Activated T-cell treated with anti-CD3 and anti-CD28 coated beads, Interleukin-2, amount 50 U/mL, for 72 hours (primary cell): ENCODE results near the gene COL15A1. TPM values are rescaled to one million over a fixed set of nuclear protein-coding genes. Genes with fewer than 3 reads are reported as not detected.

Experiments
- ATAC-seq, 2 donors: fragments of 150-1000 bp; cut with Tn5 transposase; replicated peaks in 1 of 2; 2 replicates each; pipeline ENCODE4 v1.10.0; 2021; ENCODE audit warnings: moderate library complexity in 2 of 2, mild to moderate bottlenecking in 1 of 2
- DNase-seq, 2 donors: peaks; one replicate each; pipeline ENCODE4 v3.0.0; 2021 to 2022; ENCODE audit warnings: mixed read lengths in 1 of 2
- H3K27ac Mint-ChIP-seq: one replicate; pipeline ENCODE4 v1.8.0; 2022; ENCODE audit warnings: mild to moderate bottlenecking, moderate library complexity, mixed read lengths
- H3K27me3 Mint-ChIP-seq: one replicate; pipeline ENCODE4 v1.8.0; 2022; ENCODE audit warnings: low read depth, mixed read lengths
- H3K36me3 Mint-ChIP-seq, 2 donors: one replicate each; pipeline ENCODE4 v1.8.0; 2022; ENCODE audit warnings: mixed read lengths in 2 of 2, mild to moderate bottlenecking in 1 of 2; ENCODE audit not compliant: insufficient read depth in 2 of 2
- H3K4me1 Mint-ChIP-seq: one replicate; pipeline ENCODE4 v1.8.0; 2022; ENCODE audit warnings: low read depth, mixed read lengths
- H3K4me3 Mint-ChIP-seq, 2 donors: one replicate each; pipeline ENCODE4 v1.8.0; 2022; ENCODE audit warnings: mild to moderate bottlenecking in 2 of 2, mixed read lengths in 2 of 2, moderate library complexity in 2 of 2
- H3K9me3 Mint-ChIP-seq, 2 donors: one replicate each; pipeline ENCODE4 v1.8.0; 2022; ENCODE audit warnings: mixed read lengths in 2 of 2
- total RNA-seq, 2 donors: library from RNA; stranded (reverse); gene quantifications; one replicate each; pipeline ENCODE4 v1.2.3, GENCODE V29; 2022

The COL15A1 gene
- total RNA-seq, 2 donors from 2014 or later = 0.19 to 0.30 TPM

DNA sequence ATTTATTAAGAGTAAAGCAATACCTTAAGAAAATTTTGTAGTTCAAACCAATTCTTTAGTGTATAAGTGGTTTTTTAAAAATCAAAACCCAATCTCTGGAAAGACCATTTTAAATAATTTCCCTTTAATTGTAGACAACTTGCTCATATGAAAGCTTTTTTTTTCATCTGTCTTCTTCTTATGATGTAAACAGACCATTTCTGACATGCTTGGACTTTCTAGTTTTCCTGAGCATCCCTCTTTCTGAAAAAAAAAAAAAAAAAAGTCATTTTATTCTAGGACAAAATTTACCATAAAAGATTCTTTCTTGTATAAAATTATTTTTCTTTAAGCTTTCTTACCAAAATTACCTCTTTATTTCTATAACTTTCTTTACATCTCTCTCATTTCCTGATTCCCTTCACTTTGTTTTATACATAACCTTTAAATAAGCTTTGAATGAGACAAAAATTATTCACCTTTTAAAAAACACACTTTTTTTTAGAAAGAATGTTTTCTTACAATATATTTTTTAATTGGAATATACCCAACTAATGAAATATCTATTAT lies 67.5 kb downstream of the COL15A1 start:
- H3K27me3 Mint-ChIP-seq = no peaks in the 10 kb centered on the region
- no peak overlapping the region for H3K27ac Mint-ChIP-seq
- DNase-seq = no peak
- H3K4me1 Mint-ChIP-seq = peaks cover 15% of the 10 kb centered on the region
- peaks cover 7 to 17% of the 10 kb centered on the region in 2 donors for H3K36me3 Mint-ChIP-seq
- H3K9me3 Mint-ChIP-seq = peaks cover 0 to 7% of the 10 kb centered on the region in 2 donors
- ATAC-seq = no peak
- H3K4me3 Mint-ChIP-seq = no peak overlapping the region

DNA sequence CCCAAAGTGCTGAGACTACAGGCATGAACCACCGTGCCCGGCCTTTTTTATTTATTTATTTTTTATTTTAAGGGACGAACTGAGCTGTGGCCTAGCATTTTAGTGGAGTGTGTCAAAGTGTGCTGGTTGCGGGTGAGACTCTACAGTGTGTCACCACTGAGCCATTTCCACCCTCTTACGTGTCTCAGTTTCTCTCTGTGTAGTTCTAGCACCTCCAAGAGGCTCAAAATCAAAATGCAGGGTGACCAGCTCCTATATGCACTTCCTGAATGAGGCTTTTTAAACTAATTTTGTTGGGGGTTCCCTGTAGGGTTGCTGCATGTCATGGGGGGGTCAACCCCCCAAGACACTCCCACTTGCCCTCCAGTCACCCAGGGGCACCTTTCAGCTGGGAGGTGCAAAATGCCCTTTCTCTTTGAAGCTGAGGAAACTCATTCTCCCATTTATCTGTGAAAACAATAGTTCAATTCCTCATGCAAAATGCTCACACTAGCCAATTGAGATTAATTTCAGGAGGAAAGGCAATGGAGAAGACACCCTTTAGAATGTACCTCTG lies 69.3 kb downstream of the COL15A1 start:
- H3K27me3 Mint-ChIP-seq = no peaks in the 10 kb centered on the region
- ATAC-seq = peak; percentile 67 to 87
- DNase-seq = peak; percentile 13 to 40
- H3K27ac Mint-ChIP-seq = peak overlapping the region; percentile 94
- peak overlapping the region; percentile 46 to 70 for H3K4me3 Mint-ChIP-seq
- H3K9me3 Mint-ChIP-seq = peaks cover 0 to 7% of the 10 kb centered on the region in 2 donors
- peaks cover 7 to 17% of the 10 kb centered on the region in 2 donors for H3K36me3 Mint-ChIP-seq
- peaks cover 15% of the 10 kb centered on the region for H3K4me1 Mint-ChIP-seq

DNA sequence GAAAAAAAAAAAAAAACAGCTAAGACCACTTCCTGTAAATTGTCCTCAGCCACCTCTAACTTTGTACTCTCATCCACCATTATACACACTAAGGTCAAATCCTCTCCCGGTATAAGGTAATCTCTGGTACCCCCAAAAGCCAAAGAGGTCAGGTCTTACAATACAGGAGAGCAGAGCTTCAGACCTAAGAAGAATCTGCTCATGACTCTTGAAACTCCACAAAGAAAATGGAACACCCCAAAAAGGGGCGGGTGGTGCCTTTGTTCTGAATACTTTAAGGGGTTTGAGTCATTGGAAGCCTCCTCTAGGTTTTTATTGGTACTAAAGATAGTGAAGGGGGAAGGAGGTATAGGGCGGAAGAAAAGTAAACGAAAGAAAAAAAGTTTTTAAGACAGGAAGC lies 69.8 kb downstream of the COL15A1 start:
- DNase-seq (peak; percentile 17 to 29), ATAC-seq (peak; percentile 78 to 85)
- peak overlapping the region; percentile 94 for H3K27ac Mint-ChIP-seq
- no peaks in the 10 kb centered on the region for H3K27me3 Mint-ChIP-seq
- peaks cover 0 to 7% of the 10 kb centered on the region in 2 donors for H3K9me3 Mint-ChIP-seq
- peaks cover 7 to 17% of the 10 kb centered on the region in 2 donors for H3K36me3 Mint-ChIP-seq
- peaks cover 15% of the 10 kb centered on the region for H3K4me1 Mint-ChIP-seq
- peak overlapping the region; percentile 46 to 70 for H3K4me3 Mint-ChIP-seq

DNA sequence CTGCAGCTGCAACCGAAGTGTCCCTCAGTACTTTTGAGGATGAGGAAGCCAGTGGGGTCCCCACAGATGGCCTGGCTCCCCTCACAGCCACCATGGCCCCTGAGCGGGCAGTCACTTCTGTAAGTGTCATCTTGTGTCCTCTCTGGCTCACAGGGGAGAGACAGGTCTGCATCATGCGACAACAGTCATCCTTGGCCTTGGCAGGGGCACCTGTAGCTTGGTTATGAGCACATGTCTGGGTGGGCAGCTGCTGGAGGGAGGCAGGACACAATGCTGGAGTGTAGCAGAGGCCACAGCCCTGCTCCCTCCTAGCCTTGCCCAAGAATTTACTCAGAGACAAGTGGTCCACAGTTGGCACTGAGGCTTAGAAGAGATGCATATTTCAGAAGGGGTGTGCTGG lies 71.7 kb downstream of the COL15A1 start:
- ATAC-seq (no peak), DNase-seq (no peak)
- Mint-ChIP-seq H3K4me1 (peaks cover 15% of the 10 kb centered on the region), H3K36me3 (peaks cover 2 to 13% of the 10 kb centered on the region in 2 donors), H3K4me3 (no peak overlapping the region), H3K27ac (no peak overlapping the region), H3K9me3 (peaks cover 0 to 2% of the 10 kb centered on the region in 2 donors), H3K27me3 (no peaks in the 10 kb centered on the region)

DNA sequence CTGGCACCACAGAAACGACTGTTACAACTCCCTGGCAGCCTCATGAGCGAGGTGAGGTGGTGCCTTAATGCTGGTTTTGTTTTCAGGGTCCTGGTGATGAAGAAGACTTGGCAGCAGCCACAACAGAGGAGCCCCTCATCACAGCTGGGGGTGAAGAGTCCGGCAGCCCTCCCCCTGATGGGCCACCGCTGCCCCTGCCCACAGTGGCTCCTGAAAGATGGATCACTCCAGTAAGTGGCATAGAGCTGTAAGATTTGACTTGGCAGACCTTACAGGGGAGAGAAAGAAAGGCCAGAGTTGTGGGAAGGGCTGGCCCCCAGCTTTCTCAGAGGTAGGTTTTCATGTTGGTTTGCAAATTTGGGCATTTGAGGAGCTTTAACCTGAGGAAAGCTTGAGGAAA lies 72.2 kb downstream of the COL15A1 start:
- Mint-ChIP-seq H3K4me3 (no peak overlapping the region), H3K27ac (no peak overlapping the region), H3K36me3 (peaks cover 2 to 13% of the 10 kb centered on the region in 2 donors), H3K27me3 (no peaks in the 10 kb centered on the region), H3K9me3 (peaks cover 0 to 2% of the 10 kb centered on the region in 2 donors), H3K4me1 (peaks cover 15% of the 10 kb centered on the region)
- no peak for DNase-seq
- no peak for ATAC-seq

DNA sequence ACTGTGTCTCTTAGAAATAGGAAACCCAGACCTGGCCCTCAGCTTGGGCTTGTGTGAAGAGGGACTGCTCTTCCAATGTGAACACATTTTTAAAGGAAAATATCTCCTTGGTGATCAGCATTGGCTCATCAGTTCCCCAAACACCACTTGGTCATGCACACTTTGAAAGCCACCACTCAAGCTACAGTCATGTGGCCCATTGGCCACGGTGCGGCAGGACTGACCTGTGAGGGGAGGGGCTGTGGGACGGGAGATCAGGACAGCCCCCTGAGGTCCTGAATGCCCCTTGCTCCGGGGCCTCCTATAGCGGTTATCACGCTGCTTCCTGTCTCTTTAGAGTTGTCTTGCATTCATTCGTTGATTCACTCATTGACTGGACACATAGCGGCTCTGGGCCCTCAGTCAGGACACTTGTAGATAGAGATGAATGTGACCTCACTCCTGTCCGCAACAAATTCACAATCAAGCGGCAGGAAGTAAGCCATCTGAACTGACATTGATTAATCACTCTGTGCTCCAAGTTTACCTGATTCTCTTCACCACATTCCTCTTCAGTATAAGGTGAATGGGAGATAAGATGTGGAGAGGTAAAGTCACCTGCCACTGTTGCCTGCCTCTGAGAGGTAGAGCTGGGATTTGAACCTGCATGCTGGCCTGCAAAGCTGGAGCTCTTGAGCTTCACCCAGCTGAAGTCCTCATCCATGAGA lies 73.1 kb downstream of the COL15A1 start:
- no peak for ATAC-seq
- H3K9me3 Mint-ChIP-seq = peaks cover 0 to 2% of the 10 kb centered on the region in 2 donors
- H3K27ac Mint-ChIP-seq = no peak overlapping the region
- H3K4me1 Mint-ChIP-seq = peaks cover 15% of the 10 kb centered on the region
- no peak overlapping the region for H3K4me3 Mint-ChIP-seq
- peaks cover 2 to 11% of the 10 kb centered on the region in 2 donors for H3K36me3 Mint-ChIP-seq
- H3K27me3 Mint-ChIP-seq = no peaks in the 10 kb centered on the region
- DNase-seq = no peak

DNA sequence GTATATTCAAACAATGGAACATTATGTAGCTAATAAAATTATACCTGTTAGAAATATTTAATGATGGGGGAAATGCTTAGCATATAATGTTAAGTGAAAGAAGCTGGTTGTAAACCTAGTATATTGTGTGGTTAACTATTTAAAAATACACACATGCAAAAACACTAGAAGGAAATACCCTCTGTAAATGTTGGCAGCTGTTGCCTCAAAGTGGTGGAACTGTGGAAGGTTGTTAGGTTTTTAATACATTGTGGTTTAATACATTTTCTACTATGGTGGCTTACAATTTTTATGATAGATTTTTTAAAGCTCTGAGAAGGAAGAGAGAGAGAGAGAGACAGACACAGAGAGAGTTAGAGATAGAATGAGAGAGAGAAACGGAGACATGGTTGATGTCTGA lies 74.9 kb downstream of the COL15A1 start:
- ATAC-seq = no peak
- no peak overlapping the region for H3K4me3 Mint-ChIP-seq

DNA sequence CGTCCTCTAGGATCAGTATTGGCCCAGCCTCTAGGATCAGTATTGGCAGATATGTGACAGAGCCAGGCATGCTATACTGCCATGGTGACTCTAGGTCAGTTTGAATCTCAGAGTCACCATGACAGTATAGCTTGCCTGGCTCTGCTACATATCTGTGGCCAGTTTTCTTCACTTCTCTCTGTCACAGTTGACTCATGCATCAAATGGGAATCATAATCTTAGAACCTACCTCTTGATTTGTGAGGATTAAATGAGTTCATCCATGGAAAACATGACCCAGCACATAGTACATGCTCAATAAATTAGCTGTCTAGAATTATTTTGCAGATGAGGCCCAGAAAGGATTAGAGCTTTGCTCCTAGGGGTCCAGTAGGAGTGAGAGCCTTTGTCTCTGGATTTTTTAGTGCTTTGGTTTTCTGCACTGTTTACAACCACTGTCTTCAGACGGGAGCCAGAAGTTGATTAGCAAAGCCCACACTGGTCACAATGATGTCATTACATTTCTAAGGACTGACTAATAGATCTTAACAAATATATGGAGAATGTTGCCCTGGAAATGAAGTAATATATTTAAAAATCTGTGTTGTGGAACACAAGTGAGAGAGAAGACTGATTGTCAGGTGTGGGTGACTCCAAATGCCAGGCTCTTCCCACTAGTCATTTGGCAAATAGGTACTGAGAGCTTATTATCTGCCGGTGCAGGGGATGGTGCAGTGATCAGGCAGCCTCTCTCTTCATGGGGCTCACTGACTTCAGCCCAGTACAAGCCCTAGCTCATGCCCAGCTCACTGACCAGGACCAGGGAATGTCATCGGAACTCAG lies 76.0 kb downstream of the COL15A1 start:
- Mint-ChIP-seq H3K27ac (peak overlapping the region; percentile 25), H3K27me3 (peaks cover 5% of the 10 kb centered on the region), H3K36me3 (no peaks in the 10 kb centered on the region), H3K4me1 (no peaks in the 10 kb centered on the region), H3K4me3 (no peak overlapping the region), H3K9me3 (no peaks in the 10 kb centered on the region)
- DNase-seq (no peak), ATAC-seq (no peak)

More for the DNA sequence above, 74.9 kb downstream of the COL15A1 start:
- Mint-ChIP-seq H3K4me1 (peaks cover 7% of the 10 kb centered on the region), H3K36me3 (no peaks in the 10 kb centered on the region), H3K27me3 (peaks cover 5% of the 10 kb centered on the region), H3K9me3 (no peaks in the 10 kb centered on the region), H3K27ac (peak overlapping the region; percentile 83)
- DNase-seq = no peak

DNA sequence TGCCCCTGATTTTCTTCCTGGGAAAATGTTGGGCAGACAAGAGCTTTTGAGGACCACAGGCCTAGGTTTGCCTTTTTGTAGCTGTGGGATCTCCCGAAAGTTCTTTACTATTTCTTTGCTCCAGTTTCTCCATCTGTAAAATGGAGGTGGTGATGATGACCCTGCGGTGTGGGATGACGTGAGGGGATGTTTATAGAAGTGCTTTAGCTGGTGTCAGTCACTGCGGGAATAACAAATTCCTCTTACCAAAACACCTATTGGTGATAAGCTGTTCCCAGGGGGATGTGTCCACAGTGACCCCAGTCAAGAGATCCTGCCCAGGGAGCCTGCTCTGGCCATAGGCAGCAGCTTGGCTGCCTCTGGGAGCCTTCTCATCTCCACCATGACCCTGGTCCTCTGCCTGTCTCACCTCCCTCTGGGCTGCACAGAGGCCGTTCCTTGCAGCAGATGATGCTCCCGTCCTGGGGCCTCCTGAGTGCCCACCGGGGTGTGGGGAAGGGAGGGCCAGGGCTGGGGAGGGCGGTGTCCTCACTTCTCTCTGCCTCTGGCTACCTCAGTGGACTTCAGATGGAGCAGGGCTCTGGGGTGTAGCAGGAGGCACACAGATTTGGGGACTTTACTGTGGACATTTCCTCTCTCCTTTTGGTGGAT lies 77.2 kb downstream of the COL15A1 start:
- Mint-ChIP-seq H3K4me3 (no peak overlapping the region), H3K4me1 (no peaks in the 10 kb centered on the region), H3K27ac (no peak overlapping the region), H3K36me3 (no peaks in the 10 kb centered on the region), H3K9me3 (no peaks in the 10 kb centered on the region), H3K27me3 (peaks cover 5% of the 10 kb centered on the region)
- ATAC-seq = no peak
- DNase-seq = no peak

DNA sequence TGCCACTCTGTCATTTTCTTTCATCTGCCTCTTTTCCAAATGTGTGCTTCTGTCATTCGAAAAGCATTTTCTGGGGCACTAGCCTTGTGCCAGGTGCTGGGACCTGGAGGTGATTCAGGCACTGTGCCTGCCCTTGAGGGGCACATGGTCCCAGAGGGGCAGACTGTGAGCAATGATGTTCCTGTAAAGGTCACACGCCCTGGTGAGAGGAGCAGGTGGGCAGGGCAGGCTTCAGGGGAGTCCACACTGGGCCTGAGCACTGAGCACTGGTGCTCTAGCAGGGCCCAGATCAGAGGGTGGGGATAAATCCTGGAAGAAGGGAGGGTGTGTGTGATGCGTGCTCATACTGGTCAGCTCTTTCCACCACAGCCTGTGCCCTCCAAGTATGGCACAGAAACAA lies 77.8 kb downstream of the COL15A1 start:
- DNase-seq = no peak
- no peak overlapping the region for H3K27ac Mint-ChIP-seq

DNA sequence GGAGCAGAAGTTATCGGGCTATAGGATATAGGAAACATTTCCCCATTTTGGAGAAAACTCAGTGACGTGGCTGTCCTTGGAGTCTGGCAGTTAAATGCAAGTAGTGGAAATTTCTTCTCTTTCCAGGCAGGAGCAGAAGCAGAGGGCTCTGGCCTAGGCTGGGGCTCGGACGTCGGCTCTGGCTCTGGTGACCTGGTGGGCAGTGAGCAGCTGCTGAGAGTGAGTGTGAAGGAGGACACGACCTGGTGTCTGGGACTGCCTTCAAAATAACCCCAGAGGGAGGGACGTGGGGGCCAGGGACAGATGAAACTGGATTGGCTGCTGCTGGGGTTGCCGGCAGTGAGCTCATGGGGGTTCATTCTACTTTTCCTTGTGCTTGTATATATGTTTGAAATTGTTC lies 79.5 kb downstream of the COL15A1 start:
- ATAC-seq (no peak), DNase-seq (no peak)
- H3K36me3 Mint-ChIP-seq = no peaks in the 10 kb centered on the region
- H3K27ac Mint-ChIP-seq = no peak overlapping the region
- no peak overlapping the region for H3K4me3 Mint-ChIP-seq
- H3K4me1 Mint-ChIP-seq = peaks cover 20% of the 10 kb centered on the region
- H3K9me3 Mint-ChIP-seq = no peaks in the 10 kb centered on the region
- peaks cover 13% of the 10 kb centered on the region for H3K27me3 Mint-ChIP-seq

More for the DNA sequence above, 77.8 kb downstream of the COL15A1 start:
- peaks cover 5% of the 10 kb centered on the region for H3K4me1 Mint-ChIP-seq
- no peak overlapping the region for H3K4me3 Mint-ChIP-seq
- no peaks in the 10 kb centered on the region for H3K9me3 Mint-ChIP-seq
- H3K36me3 Mint-ChIP-seq = no peaks in the 10 kb centered on the region
- ATAC-seq = no peak
- peaks cover 9% of the 10 kb centered on the region for H3K27me3 Mint-ChIP-seq

DNA sequence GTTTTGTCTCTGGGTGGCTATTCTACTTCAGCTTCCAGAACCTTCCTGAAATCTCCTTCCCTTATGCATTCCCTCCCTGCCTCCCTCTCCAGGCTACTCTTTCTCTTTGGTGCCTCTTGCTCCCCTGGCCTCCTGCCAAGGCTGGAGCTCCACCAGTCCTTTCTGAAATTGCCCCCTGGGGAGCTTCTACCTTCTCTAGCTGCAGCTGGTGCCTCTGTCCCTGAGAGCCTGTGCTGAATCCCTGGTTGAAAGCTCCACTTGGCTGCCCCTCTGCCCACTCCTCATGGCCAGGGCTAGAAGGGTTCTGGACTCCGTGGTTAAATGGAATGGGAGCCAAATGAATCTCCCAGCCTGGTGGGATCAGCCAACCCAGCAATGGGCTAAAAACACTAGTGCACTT lies 80.1 kb downstream of the COL15A1 start:
- peaks cover 20% of the 10 kb centered on the region for H3K4me1 Mint-ChIP-seq
- H3K4me3 Mint-ChIP-seq = no peak overlapping the region
- H3K27me3 Mint-ChIP-seq = peaks cover 13% of the 10 kb centered on the region
- no peaks in the 10 kb centered on the region for H3K36me3 Mint-ChIP-seq
- no peak overlapping the region for H3K27ac Mint-ChIP-seq
- DNase-seq (no peak), ATAC-seq (no peak)
- no peaks in the 10 kb centered on the region for H3K9me3 Mint-ChIP-seq
